GM23248 (cell line): Measurements from ENCODE around the gene KDM5A. TPM values are rescaled to one million over a fixed set of nuclear protein-coding genes. Genes with fewer than 3 reads are reported as not detected.

Experiments
- DNase-seq: peaks from one replicate; pipeline ENCODE4 v3.0.0-alpha.2; 2015
- H2AFZ ChIP-seq: fragments of 200-600 bp; sonication (generic); 2 replicates; pipeline ENCODE4 v1.6.1; 2016; ENCODE audit warnings: antibody characterized with exemption
- H3F3A ChIP-seq: fragments of 200-600 bp; sonication (generic); 2 replicates; pipeline ENCODE4 v1.6.1; 2016; ENCODE audit warnings: mild to moderate bottlenecking, antibody characterized with exemption, mixed run types; ENCODE audit not compliant: insufficient read depth
- H3K27ac ChIP-seq: fragments of 200-600 bp; sonication (generic); 2 replicates; pipeline ENCODE4 v1.5.1; 2016; ENCODE audit warnings: mild to moderate bottlenecking
- H3K27me3 ChIP-seq: fragments of 200-600 bp; sonication (generic); replicated peaks from 2 replicates; pipeline ENCODE4 v1.6.1; 2016; ENCODE audit warnings: mild to moderate bottlenecking; ENCODE audit not compliant: insufficient read depth
- H3K36me3 ChIP-seq: fragments of 200-600 bp; sonication (generic); 2 replicates; pipeline ENCODE4 v1.6.1; 2016; ENCODE audit warnings: low read depth, mild to moderate bottlenecking
- H3K4me1 ChIP-seq: fragments of 200-600 bp; sonication (generic); 2 replicates; pipeline ENCODE4 v1.6.1; 2016; ENCODE audit warnings: mild to moderate bottlenecking; ENCODE audit not compliant: insufficient read depth
- H3K4me2 ChIP-seq: fragments of 200-600 bp; sonication (generic); one replicate; pipeline ENCODE4 v1.6.1; 2016; ENCODE audit warnings: mild to moderate bottlenecking; ENCODE audit not compliant: unreplicated experiment
- H3K4me3 ChIP-seq: fragments of 200-600 bp; sonication (generic); 2 replicates; pipeline ENCODE4 v1.5.1; 2016; ENCODE audit warnings: mild to moderate bottlenecking
- H3K79me2 ChIP-seq: fragments of 200-600 bp; sonication (generic); 2 replicates; pipeline ENCODE4 v1.6.1; 2016; ENCODE audit warnings: mild to moderate bottlenecking; ENCODE audit not compliant: insufficient read depth
- H3K9ac ChIP-seq: fragments of 200-600 bp; sonication (generic); 2 replicates; pipeline ENCODE4 v1.6.1; 2016; ENCODE audit warnings: mild to moderate bottlenecking
- H3K9me2 ChIP-seq: fragments of 200-600 bp; sonication (generic); 2 replicates; pipeline ENCODE4 v1.6.1; 2016; ENCODE audit warnings: mixed run types, mild to moderate bottlenecking, moderate library complexity; ENCODE audit not compliant: insufficient read depth
- H3K9me3 ChIP-seq: fragments of 200-600 bp; sonication (generic); one replicate; pipeline ENCODE4 v1.6.1; 2017; ENCODE audit warnings: low read depth
- H4K20me1 ChIP-seq: fragments of 200-600 bp; sonication (generic); 2 replicates; pipeline ENCODE4 v1.6.0; 2016; ENCODE audit not compliant: insufficient read depth
- EZH2 ChIP-seq: fragments of 200-600 bp; sonication (generic); IDR thresholded peaks from 2 replicates; pipeline ENCODE4 v1.6.1; 2018; ENCODE audit warnings: antibody characterized with exemption, mild to moderate bottlenecking; ENCODE audit not compliant: insufficient read depth, poor library complexity, severe bottlenecking
- EZH2phosphoT487 ChIP-seq: fragments of 200-600 bp; sonication (generic); IDR thresholded peaks from 2 replicates; pipeline ENCODE4 v1.6.1; 2018; ENCODE audit warnings: antibody characterized with exemption, moderate library complexity, mild to moderate bottlenecking, low read depth; ENCODE audit not compliant: insufficient read depth
- WGBS, 2 experiments: methylation state at CpG; one replicate each; pipeline ENCODE4 v1.1.6; 2015 to 2017; ENCODE audit warnings: low lambda C conversion rate in 2 of 2, low coverage in 1 of 2; ENCODE audit errors: missing lambda C conversion rate in 2 of 2; 5-methylcytosine and 5-hydroxymethylcytosine counted together
- in situ Hi-C: fragments of 300-500 bp; cut with MboI; formaldehyde crosslinking; loops from 2 replicates; pipeline ENCODE4 v1.15.0; 2020
- polyA plus RNA-seq: library from polyadenylated mRNA; unstranded; fragments of >200 nt; fragmentation: Nextera tagmentation; extraction: Ambion mirVana; gene quantifications from 2 replicates; pipeline ENCODE4 v1.2.1, GENCODE V29; 2016
- total RNA-seq: library from RNA; depleted of rRNA; stranded (reverse); fragments of >200 nt; shearing (Covaris generic); gene quantifications from 2 replicates; pipeline ENCODE4 v1.2.3, GENCODE V29; 2014

KDM5A gene
- total and polyA plus RNA-seq, 2 experiments from 2014 or later: 25.1 to 31.4 TPM

DNA sequence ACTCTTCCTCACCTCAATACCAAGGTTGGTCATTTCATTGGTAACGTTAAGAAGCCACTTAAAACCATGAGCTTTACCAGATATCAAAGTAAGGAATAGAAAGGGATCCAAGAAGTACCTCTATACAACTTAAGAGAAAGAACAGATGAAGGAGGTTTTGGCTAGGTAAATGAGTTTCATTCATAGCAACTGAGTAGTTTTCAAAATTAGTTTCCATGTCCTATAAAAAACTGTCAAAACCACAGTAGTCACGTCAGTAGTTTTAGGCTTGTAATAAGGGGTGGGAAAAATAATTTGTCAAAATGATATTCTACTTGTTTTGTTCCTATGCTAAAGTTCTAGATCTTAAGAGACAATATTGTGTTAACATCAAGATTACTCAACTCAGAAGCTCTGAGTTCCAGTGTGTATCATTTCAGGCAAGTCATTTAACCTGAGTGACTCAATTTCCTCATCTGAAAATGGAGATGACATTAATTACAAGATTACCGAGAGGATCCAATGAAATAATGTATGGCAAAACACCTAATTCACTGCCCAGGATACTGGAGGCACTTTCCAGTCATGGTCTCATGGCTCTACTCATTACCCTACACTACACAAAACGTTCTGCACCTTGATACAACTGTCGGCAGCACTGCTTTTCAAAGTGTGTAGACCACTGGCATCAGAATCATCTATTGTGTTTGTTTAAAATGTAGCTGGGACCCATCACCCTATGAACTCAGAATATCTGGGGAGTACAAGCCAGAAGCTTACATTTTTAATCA, 102.4 kb downstream of the KDM5A start:
- in situ Hi-C loops: no loop called here
- no peak for DNase-seq

DNA sequence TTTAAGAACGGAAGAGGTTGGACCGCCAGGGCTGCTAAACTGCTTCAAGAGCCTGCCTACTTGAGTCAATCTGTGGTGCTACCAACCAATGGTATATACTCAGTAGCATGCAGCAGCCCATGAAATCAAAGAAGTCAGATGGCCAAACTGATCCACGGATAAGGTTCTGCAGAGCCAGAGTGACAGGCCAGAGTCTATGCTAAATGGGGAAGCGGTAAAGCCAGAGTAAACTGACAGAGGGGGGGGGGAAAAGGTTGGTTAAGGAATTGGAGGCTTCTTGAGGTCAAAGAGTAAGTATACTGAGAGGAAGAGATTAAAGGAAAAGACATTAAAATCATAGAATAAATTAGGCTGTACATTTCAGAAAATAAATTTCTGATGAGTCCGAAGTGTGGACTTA, 111.1 kb downstream of the KDM5A start:
- Histone ChIP-seq H3K36me3 (peaks cover 10% of the 10 kb centered on the region; the same call in 1 of the 2 replicates), H4K20me1 (no peaks in the 10 kb centered on the region), H3K9ac (no peak overlapping the region), H3F3A (peaks cover 4% of the 10 kb centered on the region; the same call in 1 of the 2 replicates), H3K79me2 (no peaks in the 10 kb centered on the region), H2AFZ (no peak overlapping the region), H3K4me1 (no peaks in the 10 kb centered on the region), H3K4me2 (no peak overlapping the region), H3K27ac (no peak overlapping the region), H3K4me3 (no peak overlapping the region), H3K9me2 (no peaks in the 10 kb centered on the region), H3K27me3 (no peaks in the 10 kb centered on the region), H3K9me3 (no peaks in the 10 kb centered on the region)
- no peak for TF ChIP-seq EZH2
- no peak for TF ChIP-seq EZH2phosphoT487
- in situ Hi-C loops: no loop called here
- no peak for DNase-seq
- 82 to 83% methylated on average over 5 of the region's 5 CpGs for WGBS, 2 experiments

More for the DNA sequence above, 102.4 kb downstream of the KDM5A start:
- Histone ChIP-seq H3K36me3 (peaks cover 20% of the 10 kb centered on the region; the same call in 1 of the 2 replicates), H3K79me2 (peaks cover 36% of the 10 kb centered on the region), H3K27me3 (no peaks in the 10 kb centered on the region), H4K20me1 (0 out of 2 replicates have a peak, but pooled peaks cover 6% of the 10 kb centered on the region), H3K27ac (no peak overlapping the region), H3K4me1 (peaks cover 9% of the 10 kb centered on the region), H3K9ac (no peak overlapping the region), H3K4me2 (no peak overlapping the region), H3K4me3 (no peak overlapping the region), H2AFZ (no peak overlapping the region), H3K9me3 (no peaks in the 10 kb centered on the region), H3F3A (0 out of 2 replicates have a peak, but pooled peaks cover 7% of the 10 kb centered on the region), H3K9me2 (no peaks in the 10 kb centered on the region)
- WGBS, 2 experiments: 81 to 83% methylated on average over 5 of the region's 5 CpGs
- TF ChIP-seq EZH2: no peak
- TF ChIP-seq EZH2phosphoT487: no peak

DNA sequence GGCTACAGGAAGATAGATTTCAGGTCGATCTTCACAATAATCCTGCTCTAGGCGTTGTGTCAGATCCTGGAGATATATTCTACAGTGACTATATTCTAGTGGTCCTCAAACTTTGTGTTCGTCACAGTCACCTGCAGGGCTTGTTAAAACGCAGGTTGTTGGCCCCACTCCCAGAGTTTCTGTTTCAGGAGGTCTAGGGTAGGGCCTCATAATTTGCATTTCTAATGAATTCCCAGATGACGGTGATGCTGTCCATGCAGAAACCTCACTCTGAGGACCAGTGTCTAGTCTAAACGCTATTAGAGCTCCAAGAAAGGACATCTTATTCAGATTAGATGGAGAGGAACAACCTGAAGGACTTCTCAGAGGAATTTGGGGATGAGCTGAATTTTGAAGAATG, 113.3 kb downstream of the KDM5A start:
- H3K79me2 ChIP-seq: no peaks in the 10 kb centered on the region
- H4K20me1 ChIP-seq: no peaks in the 10 kb centered on the region
- H3F3A ChIP-seq: no peaks in the 10 kb centered on the region
- in situ Hi-C loops: no loop called here
- no peak overlapping the region for H3K9ac ChIP-seq
- no peaks in the 10 kb centered on the region for H3K9me3 ChIP-seq
- peaks cover 10% of the 10 kb centered on the region; the same call in 1 of the 2 replicates for H3K36me3 ChIP-seq
- no peaks in the 10 kb centered on the region for H3K9me2 ChIP-seq
- H3K4me1 ChIP-seq: no peaks in the 10 kb centered on the region
- H3K4me3 ChIP-seq: no peak overlapping the region
- no peak overlapping the region for H3K27ac ChIP-seq
- 47 to 50% methylated on average over 6 of the region's 6 CpGs for WGBS, 2 experiments
- H3K27me3 ChIP-seq: no peaks in the 10 kb centered on the region
- no peak for TF ChIP-seq EZH2phosphoT487
- DNase-seq: no peak
- H3K4me2 ChIP-seq: no peak overlapping the region
- no peak overlapping the region for H2AFZ ChIP-seq

DNA sequence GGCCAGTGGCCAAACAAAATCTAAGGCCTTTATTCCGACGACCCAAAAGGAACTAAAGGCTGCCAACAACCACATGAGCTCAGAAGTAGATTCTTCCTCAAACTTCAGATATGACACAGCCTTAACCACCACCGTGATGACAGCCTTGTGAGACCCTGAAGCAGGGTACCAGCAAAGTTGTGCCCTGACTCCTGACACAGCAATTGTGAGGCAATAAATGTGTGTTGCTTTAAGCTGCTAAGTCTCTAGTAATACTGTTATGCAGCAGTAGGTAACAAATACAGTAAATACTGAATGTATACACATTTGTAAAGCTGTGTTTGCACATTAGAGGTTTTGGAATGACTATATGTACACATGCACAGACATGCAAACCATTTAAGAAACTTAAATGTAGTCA, 115.7 kb downstream of the KDM5A start:
- Histone ChIP-seq H3K79me2 (no peaks in the 10 kb centered on the region), H3K27me3 (no peaks in the 10 kb centered on the region; the same call in 1 of the 2 replicates), H3K36me3 (no peaks in the 10 kb centered on the region), H3K9ac (no peak overlapping the region), H2AFZ (no peak overlapping the region), H3K9me3 (no peaks in the 10 kb centered on the region), H3K4me2 (no peak overlapping the region), H3K4me3 (no peak overlapping the region), H3K27ac (no peak overlapping the region), H3K9me2 (no peaks in the 10 kb centered on the region), H4K20me1 (no peaks in the 10 kb centered on the region), H3F3A (no peaks in the 10 kb centered on the region), H3K4me1 (no peaks in the 10 kb centered on the region)
- in situ Hi-C loops: no loop called here
- WGBS, 2 experiments: 65 to 80% methylated on average over 3 of the region's 3 CpGs
- DNase-seq: no peak
- TF ChIP-seq EZH2: no peak
- TF ChIP-seq EZH2phosphoT487: no peak
